Measurements from ENCODE around the gene FAM120AOS.

The FAM120AOS gene

GRCh38 chr9:93436655-93437407, 16.6 kb downstream of the FAM120AOS start:
- no peak for DNase-seq

- no peak for DNase-seq
Observed at GRCh38 chr9:93436218-93436617, 17.2 kb downstream of the FAM120AOS start.

GRCh38 chr9:93435386-93435785, 18.0 kb downstream of the FAM120AOS start:
- DNase-seq, result no peak

- no peak for DNase-seq
Observed at GRCh38 chr9:93434056-93434455, 19.3 kb downstream of the FAM120AOS start.

- DNase-seq, result no peak
Observed at GRCh38 chr9:93432964-93433363, 20.4 kb downstream of the FAM120AOS start.

GRCh38 chr9:93431539-93432105, 21.8 kb downstream of the FAM120AOS start:
- no peak for DNase-seq

GRCh38 chr9:93427655-93428379, 25.6 kb downstream of the FAM120AOS start:
- no peak for DNase-seq

GRCh38 chr9:93422977-93423616, 30.3 kb downstream of the FAM120AOS start:
- DNase-seq, result no peak

GRCh38 chr9:93419023-93419422, 34.4 kb downstream of the FAM120AOS start:
- DNase-seq, result no peak

- no peak for DNase-seq
Observed at GRCh38 chr9:93417538-93417937, 35.8 kb downstream of the FAM120AOS start.

- no peak for DNase-seq
Observed at GRCh38 chr9:93416530-93417235, 36.7 kb downstream of the FAM120AOS start.

GRCh38 chr9:93415176-93415690, 38.1 kb downstream of the FAM120AOS start:
- no peak for DNase-seq

GRCh38 chr9:93413530-93413929, 39.9 kb downstream of the FAM120AOS start:
- no peak for DNase-seq

GRCh38 chr9:93406371-93406770, 47.0 kb downstream of the FAM120AOS start:
- DNase-seq, result no peak

GRCh38 chr9:93398471-93398870, 54.9 kb downstream of the FAM120AOS start:
- no peak for DNase-seq

GRCh38 chr9:93397661-93398373, 55.6 kb downstream of the FAM120AOS start:
- no peak for DNase-seq
